Naive thymus-derived CD4-positive, alpha-beta T cell (primary cell): ENCODE data around the gene DNAJB11. TPM values are rescaled to one million over a fixed set of nuclear protein-coding genes. Genes with fewer than 3 reads are reported as not detected.

Source experiments
- ATAC-seq: fragments of 150-1000 bp; cut with Tn5 transposase; 2 replicates; pipeline ENCODE4 v1.10.0; 2021; ENCODE audit warnings: mild to moderate bottlenecking, moderate library complexity
- CTCF ChIA-PET: fragments of 350-600 bp; sonication (Branson Sonifier 250); formaldehyde crosslinking; loops from one replicate; lab custom pipeline; 2021; ENCODE audit warnings: antibody characterized with exemption; lab: Charles Lee
- POLR2A ChIA-PET: fragments of 350-600 bp; sonication (Branson Sonifier 250); formaldehyde crosslinking; loops from one replicate; lab custom pipeline; 2021; ENCODE audit warnings: antibody characterized with exemption, inconsistent platforms; lab: Charles Lee
- DNase-seq, 9 donors: peaks; one replicate each; pipeline versions ENCODE4 v3.0.0 to v3.0.0-alpha.2; 2020 to 2022; ENCODE audit warnings: mixed read lengths in 1 of 9
- H3K27ac ChIP-seq: one replicate; pipeline ENCODE4 v1.7.0; 2013; ENCODE audit warnings: mild to moderate bottlenecking, low read depth, low read length, moderate library complexity
- H3K27me3 ChIP-seq, 2 donors: one replicate each; pipeline ENCODE4 v1.7.0; 2013; ENCODE audit warnings: low read length in 2 of 2, mild to moderate bottlenecking in 2 of 2, moderate library complexity in 2 of 2; ENCODE audit not compliant: control insufficient read depth in 2 of 2, insufficient read depth in 2 of 2
- H3K36me3 ChIP-seq, 3 experiments: 1 replicate in 2 of 3; 2 replicates in 1 of 3; pipeline ENCODE4 v1.7.0; 2013; ENCODE audit warnings: low read length in 3 of 3, mild to moderate bottlenecking in 3 of 3, moderate library complexity in 1 of 3; ENCODE audit not compliant: insufficient read depth in 3 of 3, control insufficient read depth in 2 of 3
- H3K4me1 ChIP-seq, 2 donors: one replicate each; pipeline ENCODE4 v1.7.0; 2013; ENCODE audit warnings: low read length in 2 of 2, mild to moderate bottlenecking in 2 of 2, moderate library complexity in 1 of 2; ENCODE audit not compliant: control insufficient read depth in 2 of 2, insufficient read depth in 2 of 2
- H3K4me3 ChIP-seq: 2 replicates; pipeline ENCODE4 v1.7.0; 2013; ENCODE audit warnings: mild to moderate bottlenecking, low read length
- H3K9me3 ChIP-seq, 3 experiments: 1 replicate in 2 of 3; 2 replicates in 1 of 3; pipeline ENCODE4 v1.7.0; 2013; ENCODE audit warnings: low read length in 3 of 3; ENCODE audit not compliant: control insufficient read depth in 2 of 3
- H3K27ac Mint-ChIP-seq, 9 donors: one replicate each; pipeline ENCODE4 v1.8.0; 2020 to 2022; ENCODE audit warnings: mixed read lengths in 9 of 9, mild to moderate bottlenecking in 8 of 9, moderate library complexity in 5 of 9, inconsistent platforms in 2 of 9
- H3K27me3 Mint-ChIP-seq, 5 donors: one replicate each; pipeline ENCODE4 v1.8.0; 2021 to 2022; ENCODE audit warnings: mixed read lengths in 5 of 5, mild to moderate bottlenecking in 1 of 5
- H3K36me3 Mint-ChIP-seq, 5 donors: one replicate each; pipeline ENCODE4 v1.8.0; 2020 to 2022; ENCODE audit warnings: mixed read lengths in 5 of 5, mild to moderate bottlenecking in 3 of 5, inconsistent platforms in 1 of 5
- H3K4me1 Mint-ChIP-seq, 7 donors: one replicate each; pipeline ENCODE4 v1.8.0; 2020 to 2022; ENCODE audit warnings: mixed read lengths in 7 of 7, mild to moderate bottlenecking in 3 of 7, inconsistent platforms in 1 of 7
- H3K4me3 Mint-ChIP-seq, 10 donors: one replicate each; pipeline ENCODE4 v1.8.0; 2020 to 2022; ENCODE audit warnings: mild to moderate bottlenecking in 10 of 10, mixed read lengths in 10 of 10, moderate library complexity in 6 of 10, inconsistent platforms in 2 of 10
- H3K9me3 Mint-ChIP-seq, 11 donors: one replicate each; pipeline ENCODE4 v1.8.0; 2020 to 2022; ENCODE audit warnings: mixed read lengths in 11 of 11, mild to moderate bottlenecking in 4 of 11, inconsistent platforms in 1 of 11, moderate library complexity in 1 of 11
- intact Hi-C, 2 donors: fragments of 100-400 bp; cut with micrococcal nuclease; formaldehyde crosslinking; loops; one replicate each; pipeline ENCODE4 v1.15.1; 2023
- polyA plus RNA-seq, 2 donors: library from polyadenylated mRNA; unstranded; fragments of 300-500 nt; fragmentation: Illumina TruSeq; gene quantifications; one replicate each; pipeline ENCODE4 v1.2.3, GENCODE V29; 2021
- total RNA-seq, 6 experiments: library from RNA in 5 of 6; stranded (reverse) in 5 of 6; gene quantifications; 1 replicate in 5 of 6; 2 replicates in 1 of 6; pipeline ENCODE4 v1.2.3 and lab custom pipeline; 2021 to 2026

Gene DNAJB11
- total and polyA plus RNA-seq, 7 experiments from 2014 or later = 27.4 to 75.2 (median 30.4) TPM

GRCh38 chr3:186532598-186533072 lies 37.9 kb upstream of the DNAJB11 start:
- no peak overlapping the region for H3K4me3 ChIP-seq
- Mint-ChIP-seq H3K9me3 (peaks cover 0 to 3% (median 0%) of the 10 kb centered on the region in 11 donors), H3K4me1 (peaks cover 36 to 54% (median 41%) of the 10 kb centered on the region in 7 donors), H3K27me3 (no peaks in the 10 kb centered on the region), H3K27ac (no peak overlapping the region), H3K4me3 (no peak overlapping the region), H3K36me3 (peaks cover 3 to 12% (median 8%) of the 10 kb centered on the region in 5 donors)
- no peaks in the 10 kb centered on the region for H3K9me3 ChIP-seq
- H3K36me3 ChIP-seq = no peaks in the 10 kb centered on the region
- POLR2A ChIA-PET = interaction anchor here (0.6 to 1.3 kb wide), 2 partner anchors 13 to 334 kb away, joined by 3 to 4 read pairs; no protein-coding TSS in a partner anchor
- no peak for ATAC-seq
- intact Hi-C loops = loop anchor here in 1 of 2 donors (10.0 kb wide), 1 partner anchor 118 kb away; no protein-coding TSS in a partner anchor
- no peaks in the 10 kb centered on the region for H3K27me3 ChIP-seq
- peaks cover 14 to 28% of the 10 kb centered on the region in 2 donors for H3K4me1 ChIP-seq
- no peak for DNase-seq
- no peak overlapping the region for H3K27ac ChIP-seq
- CTCF ChIA-PET = no interaction called here

GRCh38 chr3:186534113-186534669 lies 36.3 kb upstream of the DNAJB11 start:
- peak in 4 of 9 donors; percentile 25 to 61 (median 43) for DNase-seq
- H3K27me3 ChIP-seq = no peaks in the 10 kb centered on the region
- Mint-ChIP-seq H3K4me3 (peak overlapping the region in 6 of 10 donors; percentile 14 to 48 (median 35)), H3K9me3 (peaks cover 0 to 3% (median 0%) of the 10 kb centered on the region in 11 donors), H3K27me3 (no peaks in the 10 kb centered on the region), H3K36me3 (peaks cover 0 to 4% (median 3%) of the 10 kb centered on the region in 5 donors), H3K4me1 (peaks cover 20 to 38% (median 34%) of the 10 kb centered on the region in 7 donors), H3K27ac (peak overlapping the region in 5 of 9 donors; percentile 10 to 87 (median 51))
- peaks cover 14 to 22% of the 10 kb centered on the region in 2 donors for H3K4me1 ChIP-seq
- ChIA-PET CTCF (interaction anchor here (1.0 to 1.1 kb wide), 2 partner anchors 16 to 684 kb away, joined by 3 to 6 read pairs; no protein-coding TSS in a partner anchor), POLR2A (interaction anchor here (1.1 kb wide), 1 partner anchor 16 kb away, joined by 3 read pairs; no protein-coding TSS in a partner anchor)
- H3K9me3 ChIP-seq = no peaks in the 10 kb centered on the region
- intact Hi-C loops = loop anchor here (1.0 to 10.0 kb wide), 4 partner anchors 15 to 383 kb away; no protein-coding TSS in a partner anchor
- no peaks in the 10 kb centered on the region for H3K36me3 ChIP-seq
- ATAC-seq = peak; percentile 92
- no peak overlapping the region for H3K27ac ChIP-seq
- H3K4me3 ChIP-seq = no peak overlapping the region

- Histone ChIP-seq H3K27me3 (no peaks in the 10 kb centered on the region), H3K4me3 (no peak overlapping the region), H3K27ac (no peak overlapping the region), H3K36me3 (no peaks in the 10 kb centered on the region), H3K4me1 (peaks cover 17 to 18% of the 10 kb centered on the region in 2 donors), H3K9me3 (no peaks in the 10 kb centered on the region)
- H3K27me3 Mint-ChIP-seq = no peaks in the 10 kb centered on the region
- H3K4me3 Mint-ChIP-seq = no peak overlapping the region
- peak overlapping the region in 2 of 9 donors; percentile 53 to 57 for H3K27ac Mint-ChIP-seq
- intact Hi-C loops = loop anchor here in 1 of 2 donors (10.0 kb wide), 1 partner anchor 122 kb away; no protein-coding TSS in a partner anchor
- H3K4me1 Mint-ChIP-seq = peaks cover 20 to 40% (median 28%) of the 10 kb centered on the region in 7 donors
- ChIA-PET POLR2A (no interaction called here), CTCF (interaction anchor here (0.6 to 2.7 kb wide), 5 partner anchors 15 to 559 kb away, joined by 3 to 14 read pairs (median 5); no protein-coding TSS in a partner anchor)
- H3K36me3 Mint-ChIP-seq = peaks cover 0 to 3% (median 0%) of the 10 kb centered on the region in 5 donors
- H3K9me3 Mint-ChIP-seq = no peaks in the 10 kb centered on the region
- no peak for DNase-seq
- no peak for ATAC-seq
Observed at GRCh38 chr3:186536883-186537844, 33.4 kb upstream of the DNAJB11 start.

- intact Hi-C loops = loop anchor here in 1 of 2 donors (10.0 kb wide), 1 partner anchor 124 kb away; no protein-coding TSS in a partner anchor
- Mint-ChIP-seq H3K27ac (no peak overlapping the region), H3K4me1 (peaks cover 17 to 38% (median 22%) of the 10 kb centered on the region in 7 donors), H3K9me3 (no peaks in the 10 kb centered on the region), H3K36me3 (peaks cover 0 to 4% (median 0%) of the 10 kb centered on the region in 5 donors), H3K27me3 (no peaks in the 10 kb centered on the region), H3K4me3 (no peak overlapping the region)
- H3K4me3 ChIP-seq = no peak overlapping the region
- H3K27ac ChIP-seq = no peak overlapping the region
- no peaks in the 10 kb centered on the region for H3K9me3 ChIP-seq
- H3K4me1 ChIP-seq = peaks cover 12 to 13% of the 10 kb centered on the region in 2 donors
- POLR2A ChIA-PET = interaction anchor here (1.4 kb wide), 1 partner anchor 285 kb away, joined by 3 read pairs; no protein-coding TSS in a partner anchor
- H3K27me3 ChIP-seq = no peaks in the 10 kb centered on the region
- no peaks in the 10 kb centered on the region for H3K36me3 ChIP-seq
- no peak for DNase-seq
- CTCF ChIA-PET = interaction anchor here (0.9 to 5.0 kb wide), 7 partner anchors 10 to 560 kb away, joined by 3 to 99 read pairs (median 19); no protein-coding TSS in a partner anchor
- no peak for ATAC-seq
Observed at GRCh38 chr3:186538779-186539178, 31.7 kb upstream of the DNAJB11 start.

GRCh38 chr3:186540221-186540834 lies 30.2 kb upstream of the DNAJB11 start:
- peak; percentile 48 to 84 (median 81) for DNase-seq
- Mint-ChIP-seq H3K27ac (peak overlapping the region in 4 of 9 donors; percentile 13 to 73 (median 41)), H3K4me1 (peaks cover 7 to 24% (median 8%) of the 10 kb centered on the region in 7 donors), H3K9me3 (no peaks in the 10 kb centered on the region), H3K4me3 (peak overlapping the region in 1 of 10 donors; percentile 20), H3K36me3 (peaks cover 0 to 7% (median 3%) of the 10 kb centered on the region in 5 donors), H3K27me3 (no peaks in the 10 kb centered on the region)
- H3K36me3 ChIP-seq = no peaks in the 10 kb centered on the region
- no peak overlapping the region for H3K27ac ChIP-seq
- POLR2A ChIA-PET = interaction anchor here (0.6 to 2.0 kb wide), 6 partner anchors 36 to 632 kb away, joined by 3 to 6 read pairs (median 4); partner anchors contain the start of gene TRA2B
- H3K27me3 ChIP-seq = no peaks in the 10 kb centered on the region
- ATAC-seq = peak; percentile 98
- intact Hi-C loops = loop anchor here (1.0 to 5.0 kb wide), 10 partner anchors 22 to 880 kb away; partner anchors contain the start of gene ETV5 (in 1 of the 2)
- H3K9me3 ChIP-seq = no peaks in the 10 kb centered on the region
- H3K4me1 ChIP-seq = peaks cover 3% of the 10 kb centered on the region in 2 donors
- H3K4me3 ChIP-seq = no peak overlapping the region
- CTCF ChIA-PET = interaction anchor here (0.6 to 5.0 kb wide), 30 partner anchors 9 to 952 kb away, joined by 3 to 99 read pairs (median 5); no protein-coding TSS in a partner anchor
